ENCODE measurements around the gene PPP2R3A.
"Not testable (repeated sequence)": the region's sequence is repeated elsewhere in the genome, so short reads cannot be mapped to it uniquely, and the experiment has no call there.

PPP2R3A gene

GRCh38 chr3:135965506-135966270 lies at the start of gene PPP2R3A:
TSS of gene PPP2R3A (plus strand) at chr3:135965728. CDS start at chr3:136001499, 35,771 bp downstream.
- DNase-seq, result peak; percentile 63

- DNase-seq, result no peak
Observed at GRCh38 chr3:135916310-135916709, 49.2 kb upstream of the PPP2R3A start.

GRCh38 chr3:135917076-135917475 lies 48.5 kb upstream of the PPP2R3A start:
- DNase-seq, result no peak

- DNase-seq, result no peak
Observed at GRCh38 chr3:135917927-135918597, 47.5 kb upstream of the PPP2R3A start.

- DNase-seq, result no peak
Observed at GRCh38 chr3:135918600-135918999, 46.9 kb upstream of the PPP2R3A start.

GRCh38 chr3:135920275-135920674 lies 45.3 kb upstream of the PPP2R3A start:
- no peak for DNase-seq

GRCh38 chr3:135922903-135923250 lies 42.7 kb upstream of the PPP2R3A start:
- DNase-seq, result no peak

GRCh38 chr3:135924506-135924905 lies 41.0 kb upstream of the PPP2R3A start:
- no peak for DNase-seq

- no peak for DNase-seq
Observed at GRCh38 chr3:135926664-135927063, 38.9 kb upstream of the PPP2R3A start.

GRCh38 chr3:135927155-135927554 lies 38.4 kb upstream of the PPP2R3A start:
- no peak for DNase-seq

GRCh38 chr3:135929670-135930069 lies 35.9 kb upstream of the PPP2R3A start:
- DNase-seq, result no peak

- DNase-seq, result no peak
Observed at GRCh38 chr3:135930255-135930654, 35.3 kb upstream of the PPP2R3A start.

GRCh38 chr3:135935171-135935570 lies 30.4 kb upstream of the PPP2R3A start:
- DNase-seq, result not testable (repeated sequence)

- DNase-seq, result not testable (repeated sequence)
Observed at GRCh38 chr3:135937766-135938165, 27.8 kb upstream of the PPP2R3A start.

GRCh38 chr3:135944831-135945230 lies 20.7 kb upstream of the PPP2R3A start:
- DNase-seq, result no peak

GRCh38 chr3:135950941-135951340 lies 14.6 kb upstream of the PPP2R3A start:
- DNase-seq, result no peak

- DNase-seq, result no peak
Observed at GRCh38 chr3:135964160-135964955, 1.2 kb upstream of the PPP2R3A start.

- DNase-seq, result no peak
Observed at GRCh38 chr3:135965129-135965505, 411 bp upstream of the PPP2R3A start.

- DNase-seq, result no peak
Observed at GRCh38 chr3:135966271-135966961, 888 bp downstream of the PPP2R3A start.

- DNase-seq, result no peak
Observed at GRCh38 chr3:135966962-135967274, 1.4 kb downstream of the PPP2R3A start.

GRCh38 chr3:135967867-135968266 lies 2.3 kb downstream of the PPP2R3A start:
- no peak for DNase-seq

GRCh38 chr3:135970506-135971116 lies 5.1 kb downstream of the PPP2R3A start:
- no peak for DNase-seq

- DNase-seq, result no peak
Observed at GRCh38 chr3:135973841-135974240, 8.3 kb downstream of the PPP2R3A start.
